GM12878 (cell line): ENCODE data around the gene PIGS. TPM values are rescaled to one million over a fixed set of nuclear protein-coding genes. Genes with fewer than 3 reads are reported as not detected.

ENCODE experiments used
- BHLHE40 ChIP-seq, 2 experiments: fragments of 450-650 bp in 1 of 2; IDR thresholded peaks; 2 replicates each; pipeline ENCODE4 v1.6.1; 2011 to 2017; ENCODE audit warnings: low read depth in 2 of 2, borderline replicate concordance in 1 of 2, improper control_type of control experiment in 1 of 2, low read length in 1 of 2, mild to moderate bottlenecking in 1 of 2
- CEBPB ChIP-seq, 2 experiments: fragments of 150-350 bp in 1 of 2; IDR thresholded peaks; 2 replicates each; pipeline ENCODE4 v1.6.1; 2012 to 2014; ENCODE audit warnings: low read depth in 2 of 2, low read length in 2 of 2, borderline replicate concordance in 1 of 2, inconsistent platforms in 1 of 2
- DPF2 ChIP-seq: fragments of 450-650 bp; IDR thresholded peaks from 2 replicates; pipeline ENCODE4 v1.6.1; 2017; ENCODE audit warnings: mild to moderate bottlenecking
- EGR1 ChIP-seq, 2 experiments: IDR thresholded peaks; 1 replicate in 1 of 2; 2 replicates in 1 of 2; pipeline ENCODE4 v1.6.1; 2011 to 2012; ENCODE audit warnings: low read depth in 2 of 2, low read length in 2 of 2, borderline replicate concordance in 1 of 2, mild to moderate bottlenecking in 1 of 2, moderate library complexity in 1 of 2
- IKZF1 ChIP-seq: fragments of 450-650 bp; conservative IDR thresholded peaks from 2 replicates; pipeline ENCODE4 v1.6.1; 2017; ENCODE audit warnings: antibody characterized with exemption, mild to moderate bottlenecking
- MEF2B ChIP-seq: fragments of 450-650 bp; IDR thresholded peaks from 2 replicates; pipeline ENCODE4 v1.6.1; 2018; ENCODE audit warnings: mild to moderate bottlenecking, moderate library complexity; ENCODE audit not compliant: partially characterized antibody, poor library complexity, severe bottlenecking
- NBN ChIP-seq: fragments of 450-650 bp; IDR thresholded peaks from 2 replicates; pipeline ENCODE4 v1.6.1; 2016
- NFYA ChIP-seq: IDR thresholded peaks from 2 replicates; pipeline ENCODE4 v1.6.1; 2011; ENCODE audit warnings: low read depth, mild to moderate bottlenecking, low read length, improper control_type of control experiment, borderline replicate concordance
- PKNOX1 ChIP-seq: fragments of 450-650 bp; IDR thresholded peaks from 2 replicates; pipeline ENCODE4 v1.6.1; 2016; ENCODE audit warnings: mild to moderate bottlenecking
- POLR2A ChIP-seq: IDR thresholded peaks from 2 replicates; pipeline ENCODE4 v1.6.1; 2011; ENCODE audit warnings: low read depth, mild to moderate bottlenecking, low read length
- POLR2AphosphoS2 ChIP-seq: IDR thresholded peaks from 2 replicates; pipeline ENCODE4 v1.6.1; 2011; ENCODE audit warnings: low read depth, mild to moderate bottlenecking, low read length, improper control_type of control experiment, moderate library complexity
- POU2F2 ChIP-seq: IDR thresholded peaks from 3 replicates; pipeline ENCODE4 v1.6.1; 2011; ENCODE audit warnings: low read depth, mild to moderate bottlenecking, low read length, borderline replicate concordance
- RBBP5 ChIP-seq: fragments of 200-600 bp; sonication (generic); conservative IDR thresholded peaks from 2 replicates; pipeline ENCODE4 v1.6.1; 2016
- SIN3A ChIP-seq: IDR thresholded peaks from 2 replicates; pipeline ENCODE4 v1.6.1; 2012; ENCODE audit warnings: low read depth, low read length, improper control_type of control experiment
- SMAD1 ChIP-seq: fragments of 450-650 bp; IDR thresholded peaks from 2 replicates; pipeline ENCODE4 v1.6.1; 2018; ENCODE audit warnings: mild to moderate bottlenecking, low read depth; ENCODE audit not compliant: partially characterized antibody
- SMC3 ChIP-seq: IDR thresholded peaks from 2 replicates; pipeline ENCODE4 v1.6.1; 2011; ENCODE audit warnings: low read length, improper control_type of control experiment, borderline replicate concordance
- SP1 ChIP-seq: IDR thresholded peaks from one replicate; pipeline ENCODE4 v1.6.1; 2011; ENCODE audit warnings: low read depth, low read length
- STAT1 ChIP-seq: fragments of 450-650 bp; conservative IDR thresholded peaks from 2 replicates; pipeline ENCODE4 v1.6.1; 2014; ENCODE audit warnings: antibody characterized with exemption, mild to moderate bottlenecking
- TAF1 ChIP-seq: IDR thresholded peaks from 2 replicates; pipeline ENCODE4 v1.6.1; 2011; ENCODE audit warnings: mild to moderate bottlenecking, low read depth, low read length, borderline replicate concordance
- polyA plus RNA-seq, 11 experiments: library from polyadenylated mRNA; depleted of rRNA in 4 of 11; unstranded in 6 of 11; stranded (reverse) in 5 of 11; fragments of >200 nt; fragmentation: Nextera tagmentation in 4 of 11; fragmentation: Illumina TruSeq in 1 of 11; extraction: Ambion mirVana in 4 of 11; extraction: Trizol in 1 of 11; gene quantifications; 1 replicate in 1 of 11; 2 replicates in 10 of 11; pipeline versions ENCODE4 v1.2.1 to v1.2.3, GENCODE V29; 2011 to 2016; ENCODE audit warnings: inconsistent platforms in 2 of 11, missing spikeins in 2 of 11, low read depth in 1 of 11
- total RNA-seq, 4 experiments: library from RNA; depleted of rRNA in 3 of 4; stranded (reverse); fragments of >200 nt in 3 of 4; fragmentation: Illumina TruSeq in 1 of 4; extraction: Trizol in 1 of 4; gene quantifications; 2 replicates each; pipeline versions ENCODE4 v1.2.1 to v1.2.3, GENCODE V29; 2013 to 2021
- TF ChIP-seq, protein P1 (sequence below): IDR thresholded peaks from 2 replicates; pipeline ENCODE4 v1.6.1; 2011; ENCODE audit warnings: borderline replicate concordance, low read depth, mild to moderate bottlenecking, moderate library complexity, mixed read lengths, low read length; ENCODE audit not compliant: insufficient read depth; ENCODE audit errors: extremely low read length
- TF ChIP-seq, protein P2 (sequence below): fragments of 450-650 bp; IDR thresholded peaks from 2 replicates; pipeline ENCODE4 v1.6.1; 2017; ENCODE audit warnings: mild to moderate bottlenecking, moderate library complexity
- TF ChIP-seq, protein P3 (sequence below): fragments of 450-650 bp; conservative IDR thresholded peaks from 2 replicates; pipeline ENCODE4 v1.6.1; 2017; ENCODE audit warnings: mild to moderate bottlenecking, moderate library complexity

The PIGS gene
- total and polyA plus RNA-seq, 10 of the 15 experiments (the other 5 are each of a cell fraction or from before 2014, with no cell fraction given): 27.5 to 73.7 (median 50.7) TPM

DNA sequence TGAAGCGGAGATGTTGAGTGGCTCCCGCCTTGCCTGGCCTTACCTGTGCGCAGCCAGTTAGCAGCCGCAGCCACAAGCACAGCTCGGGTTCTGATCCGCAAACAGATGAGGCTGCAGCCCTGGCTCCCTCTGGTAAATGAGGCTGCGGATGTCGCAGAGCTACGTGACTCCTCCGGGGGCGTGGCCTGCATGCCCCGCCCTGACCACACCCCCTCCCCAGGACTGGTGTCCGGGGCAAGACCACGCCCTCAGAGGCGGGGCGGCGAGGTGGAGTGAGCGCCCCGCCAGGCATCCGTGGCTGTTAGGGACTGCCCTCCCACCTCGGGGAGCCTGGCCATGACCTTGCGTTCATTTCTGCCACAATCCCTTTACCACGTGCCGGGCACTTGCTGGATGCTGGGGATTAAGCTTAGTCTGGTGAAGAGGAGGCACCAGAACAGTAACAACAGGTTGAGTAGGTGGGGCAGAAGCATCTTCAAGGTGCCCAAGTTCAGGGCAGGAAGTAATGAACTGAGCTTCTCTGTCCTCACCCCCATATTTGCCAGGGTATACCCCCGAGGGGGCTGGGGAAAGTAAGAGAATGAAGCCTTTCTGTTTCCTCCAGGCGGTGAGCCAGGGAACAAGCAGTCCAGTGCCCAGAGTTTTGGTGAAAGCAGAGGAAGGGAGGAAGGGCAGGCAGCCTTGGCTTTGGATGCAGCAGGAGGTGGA lies 5.6 kb upstream of the PIGS start, which contains the start of gene ALDOC (continued):
- TF ChIP-seq, protein P1, sequence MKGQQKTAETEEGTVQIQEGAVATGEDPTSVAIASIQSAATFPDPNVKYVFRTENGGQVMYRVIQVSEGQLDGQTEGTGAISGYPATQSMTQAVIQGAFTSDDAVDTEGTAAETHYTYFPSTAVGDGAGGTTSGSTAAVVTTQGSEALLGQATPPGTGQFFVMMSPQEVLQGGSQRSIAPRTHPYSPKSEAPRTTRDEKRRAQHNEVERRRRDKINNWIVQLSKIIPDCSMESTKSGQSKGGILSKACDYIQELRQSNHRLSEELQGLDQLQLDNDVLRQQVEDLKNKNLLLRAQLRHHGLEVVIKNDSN: peak; percentile 33
- TF ChIP-seq, protein P2, sequence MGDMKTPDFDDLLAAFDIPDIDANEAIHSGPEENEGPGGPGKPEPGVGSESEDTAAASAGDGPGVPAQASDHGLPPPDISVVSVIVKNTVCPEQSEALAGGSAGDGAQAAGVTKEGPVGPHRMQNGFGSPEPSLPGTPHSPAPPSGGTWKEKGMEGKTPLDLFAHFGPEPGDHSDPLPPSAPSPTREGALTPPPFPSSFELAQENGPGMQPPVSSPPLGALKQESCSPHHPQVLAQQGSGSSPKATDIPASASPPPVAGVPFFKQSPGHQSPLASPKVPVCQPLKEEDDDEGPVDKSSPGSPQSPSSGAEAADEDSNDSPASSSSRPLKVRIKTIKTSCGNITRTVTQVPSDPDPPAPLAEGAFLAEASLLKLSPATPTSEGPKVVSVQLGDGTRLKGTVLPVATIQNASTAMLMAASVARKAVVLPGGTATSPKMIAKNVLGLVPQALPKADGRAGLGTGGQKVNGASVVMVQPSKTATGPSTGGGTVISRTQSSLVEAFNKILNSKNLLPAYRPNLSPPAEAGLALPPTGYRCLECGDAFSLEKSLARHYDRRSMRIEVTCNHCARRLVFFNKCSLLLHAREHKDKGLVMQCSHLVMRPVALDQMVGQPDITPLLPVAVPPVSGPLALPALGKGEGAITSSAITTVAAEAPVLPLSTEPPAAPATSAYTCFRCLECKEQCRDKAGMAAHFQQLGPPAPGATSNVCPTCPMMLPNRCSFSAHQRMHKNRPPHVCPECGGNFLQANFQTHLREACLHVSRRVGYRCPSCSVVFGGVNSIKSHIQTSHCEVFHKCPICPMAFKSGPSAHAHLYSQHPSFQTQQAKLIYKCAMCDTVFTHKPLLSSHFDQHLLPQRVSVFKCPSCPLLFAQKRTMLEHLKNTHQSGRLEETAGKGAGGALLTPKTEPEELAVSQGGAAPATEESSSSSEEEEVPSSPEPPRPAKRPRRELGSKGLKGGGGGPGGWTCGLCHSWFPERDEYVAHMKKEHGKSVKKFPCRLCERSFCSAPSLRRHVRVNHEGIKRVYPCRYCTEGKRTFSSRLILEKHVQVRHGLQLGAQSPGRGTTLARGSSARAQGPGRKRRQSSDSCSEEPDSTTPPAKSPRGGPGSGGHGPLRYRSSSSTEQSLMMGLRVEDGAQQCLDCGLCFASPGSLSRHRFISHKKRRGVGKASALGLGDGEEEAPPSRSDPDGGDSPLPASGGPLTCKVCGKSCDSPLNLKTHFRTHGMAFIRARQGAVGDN: peak; percentile 77
- TF ChIP-seq RBBP5 (no peak), POLR2A (peak; percentile 82), BHLHE40 (IDR thresholded peaks at IDR 0.05; ENCODE audit: borderline replicate concordance in 1 of 2, low read depth in 2 of 2, low read length in 1 of 2) (peak; percentile 66 to 74; a peak in 2 of 4 replicates), PKNOX1 (peak; percentile 55), MEF2B (no peak), SMAD1 (peak; percentile 57), STAT1 (no peak), DPF2 (no peak), NFYA (no peak), EGR1 (IDR thresholded peaks at IDR 0.05; ENCODE audit: borderline replicate concordance in 1 of 2, low read depth in 2 of 2, low read length in 2 of 2) (no peak), CEBPB (IDR thresholded peaks at IDR 0.05; ENCODE audit: borderline replicate concordance in 1 of 2, low read depth in 2 of 2, low read length in 2 of 2) (no peak), IKZF1 (peak; percentile 30; the same call in 1 of the 2 replicates), SIN3A (no peak), NBN (peak; percentile 66), SP1 (peak; percentile 87), SMC3 (no peak), POLR2AphosphoS2 (peak; percentile 70), POU2F2 (peak; percentile 71; the same call in 1 of the 3 replicates), TAF1 (peak; percentile 88)
- TF ChIP-seq, protein P3, sequence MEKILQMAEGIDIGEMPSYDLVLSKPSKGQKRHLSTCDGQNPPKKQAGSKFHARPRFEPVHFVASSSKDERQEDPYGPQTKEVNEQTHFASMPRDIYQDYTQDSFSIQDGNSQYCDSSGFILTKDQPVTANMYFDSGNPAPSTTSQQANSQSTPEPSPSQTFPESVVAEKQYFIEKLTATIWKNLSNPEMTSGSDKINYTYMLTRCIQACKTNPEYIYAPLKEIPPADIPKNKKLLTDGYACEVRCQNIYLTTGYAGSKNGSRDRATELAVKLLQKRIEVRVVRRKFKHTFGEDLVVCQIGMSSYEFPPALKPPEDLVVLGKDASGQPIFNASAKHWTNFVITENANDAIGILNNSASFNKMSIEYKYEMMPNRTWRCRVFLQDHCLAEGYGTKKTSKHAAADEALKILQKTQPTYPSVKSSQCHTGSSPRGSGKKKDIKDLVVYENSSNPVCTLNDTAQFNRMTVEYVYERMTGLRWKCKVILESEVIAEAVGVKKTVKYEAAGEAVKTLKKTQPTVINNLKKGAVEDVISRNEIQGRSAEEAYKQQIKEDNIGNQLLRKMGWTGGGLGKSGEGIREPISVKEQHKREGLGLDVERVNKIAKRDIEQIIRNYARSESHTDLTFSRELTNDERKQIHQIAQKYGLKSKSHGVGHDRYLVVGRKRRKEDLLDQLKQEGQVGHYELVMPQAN: 0 out of 2 replicates have a peak, but pooled peaks have one; percentile 59
